Endodermal cell (in vitro differentiated cells): ENCODE measurements around the gene CASQ2. TPM values are rescaled to one million over a fixed set of nuclear protein-coding genes. Genes with fewer than 3 reads are reported as not detected.
"Not testable (repeated sequence)": the region's sequence is repeated elsewhere in the genome, so short reads cannot be mapped to it uniquely, and the experiment has no call there.

Experiments
- DNase-seq: peaks from one replicate; pipeline ENCODE4 v3.0.0-alpha.2; 2017
- H3K27ac ChIP-seq: 2 replicates; pipeline ENCODE4 v1.5.1; 2013; ENCODE audit warnings: mild to moderate bottlenecking, low read depth, low read length, moderate library complexity
- H3K27me3 ChIP-seq: 2 replicates; pipeline ENCODE4 v1.6.1; 2013; ENCODE audit warnings: mild to moderate bottlenecking, low read length, moderate library complexity; ENCODE audit not compliant: insufficient read depth, control insufficient read depth, poor library complexity, severe bottlenecking
- H3K36me3 ChIP-seq: 2 replicates; pipeline ENCODE4 v1.7.0; 2013; ENCODE audit warnings: mild to moderate bottlenecking, low read length, moderate library complexity; ENCODE audit not compliant: control insufficient read depth, insufficient read depth
- H3K4me1 ChIP-seq: one replicate; pipeline ENCODE4 v1.7.0; 2013; ENCODE audit warnings: low read length; ENCODE audit not compliant: control insufficient read depth, insufficient read depth
- H3K4me3 ChIP-seq: 2 replicates; pipeline ENCODE4 v1.5.1; 2013; ENCODE audit warnings: mild to moderate bottlenecking, low read length, moderate library complexity
- H3K9ac ChIP-seq: 2 replicates; pipeline ENCODE4 v1.6.1; 2013; ENCODE audit warnings: mild to moderate bottlenecking, low read length, moderate library complexity; ENCODE audit not compliant: poor library complexity, severe bottlenecking; ENCODE audit errors: extremely low read depth
- H3K9me3 ChIP-seq: 2 replicates; pipeline ENCODE4 v1.6.1; 2013; ENCODE audit warnings: mild to moderate bottlenecking, low read length, moderate library complexity; ENCODE audit not compliant: control insufficient read depth
- H3K27ac Mint-ChIP-seq: 2 replicates; pipeline ENCODE4 v1.8.0; 2020; ENCODE audit warnings: mixed read lengths
- H3K27me3 Mint-ChIP-seq: 2 replicates; pipeline ENCODE4 v1.8.0; 2021; ENCODE audit warnings: mild to moderate bottlenecking, mixed read lengths; ENCODE audit not compliant: insufficient read depth
- H3K36me3 Mint-ChIP-seq: 2 replicates; pipeline ENCODE4 v1.8.0; 2020; ENCODE audit warnings: low read depth, mixed read lengths
- H3K4me1 Mint-ChIP-seq: 2 replicates; pipeline ENCODE4 v1.8.0; 2020; ENCODE audit warnings: mixed read lengths
- H3K4me3 Mint-ChIP-seq: 2 replicates; pipeline ENCODE4 v1.8.0; 2020; ENCODE audit warnings: mild to moderate bottlenecking, moderate library complexity, mixed read lengths
- H3K9me3 Mint-ChIP-seq: 2 replicates; pipeline ENCODE4 v1.8.0; 2020; ENCODE audit warnings: mild to moderate bottlenecking, mixed read lengths
- WGBS, 2 experiments: methylation state at CpG; one replicate each; pipeline versions ENCODE4 v1.1.5 to v1.1.7; 2013; ENCODE audit warnings: missing lambda C conversion rate in 2 of 2, mixed read lengths in 1 of 2; ENCODE audit not compliant: insufficient coverage in 1 of 2, insufficient read length in 1 of 2; 5-methylcytosine and 5-hydroxymethylcytosine counted together
- total RNA-seq, 2 donors: library from RNA; stranded (reverse); fragmentation: NEBNext Ultra II Directional in 1 of 2; extraction: Animal tissue kit (Norgen Biotek cat#: 25700) in 1 of 2; gene quantifications; 2 replicates in 1 of 2; 3 replicates in 1 of 2; pipeline ENCODE4 v1.2.1, GENCODE V29; 2021
- TF ChIP-seq, protein P1 (sequence below): fragments of 200-600 bp; sonication (generic); conservative IDR thresholded peaks from 2 replicates; pipeline ENCODE4 v1.5.0; 2021; ENCODE audit warnings: antibody characterized with exemption, mild to moderate bottlenecking

The CASQ2 gene
- total RNA-seq, 2 donors from 2014 or later = not detected

DNA sequence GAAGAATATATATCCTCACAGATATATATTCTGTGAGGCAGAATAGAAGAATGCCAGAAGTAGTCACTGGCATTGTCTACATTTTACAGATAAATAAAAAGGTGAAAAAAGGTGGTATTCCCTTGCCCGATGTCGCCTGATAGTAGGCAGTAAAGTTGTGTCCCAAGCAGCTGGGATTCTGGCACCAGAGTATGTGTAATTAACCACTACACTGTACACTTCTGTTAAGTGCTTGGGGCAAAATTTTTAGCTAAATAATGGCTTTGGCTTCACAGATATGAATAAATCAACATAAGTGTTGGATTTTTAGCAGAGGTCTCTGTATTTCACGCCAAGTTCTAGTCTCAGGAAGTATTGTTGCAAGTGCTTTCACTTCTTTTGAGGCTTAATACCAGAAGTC, 13.3 kb upstream of the CASQ2 start:
- TF ChIP-seq, protein P1, sequence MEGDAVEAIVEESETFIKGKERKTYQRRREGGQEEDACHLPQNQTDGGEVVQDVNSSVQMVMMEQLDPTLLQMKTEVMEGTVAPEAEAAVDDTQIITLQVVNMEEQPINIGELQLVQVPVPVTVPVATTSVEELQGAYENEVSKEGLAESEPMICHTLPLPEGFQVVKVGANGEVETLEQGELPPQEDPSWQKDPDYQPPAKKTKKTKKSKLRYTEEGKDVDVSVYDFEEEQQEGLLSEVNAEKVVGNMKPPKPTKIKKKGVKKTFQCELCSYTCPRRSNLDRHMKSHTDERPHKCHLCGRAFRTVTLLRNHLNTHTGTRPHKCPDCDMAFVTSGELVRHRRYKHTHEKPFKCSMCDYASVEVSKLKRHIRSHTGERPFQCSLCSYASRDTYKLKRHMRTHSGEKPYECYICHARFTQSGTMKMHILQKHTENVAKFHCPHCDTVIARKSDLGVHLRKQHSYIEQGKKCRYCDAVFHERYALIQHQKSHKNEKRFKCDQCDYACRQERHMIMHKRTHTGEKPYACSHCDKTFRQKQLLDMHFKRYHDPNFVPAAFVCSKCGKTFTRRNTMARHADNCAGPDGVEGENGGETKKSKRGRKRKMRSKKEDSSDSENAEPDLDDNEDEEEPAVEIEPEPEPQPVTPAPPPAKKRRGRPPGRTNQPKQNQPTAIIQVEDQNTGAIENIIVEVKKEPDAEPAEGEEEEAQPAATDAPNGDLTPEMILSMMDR = no peak
- Mint-ChIP-seq H3K27ac (no peak overlapping the region), H3K4me1 (peaks cover 16% of the 10 kb centered on the region), H3K9me3 (peaks cover 5% of the 10 kb centered on the region), H3K4me3 (no peak overlapping the region), H3K36me3 (no peaks in the 10 kb centered on the region), H3K27me3 (no peaks in the 10 kb centered on the region)
- WGBS, 2 experiments = 95 to 100% methylated on average over 2 to 3 of the region's 3 CpGs
- Histone ChIP-seq H3K9ac (no peak overlapping the region), H3K4me3 (no peak overlapping the region), H3K9me3 (no peaks in the 10 kb centered on the region), H3K4me1 (peaks cover 9% of the 10 kb centered on the region), H3K27me3 (no peaks in the 10 kb centered on the region), H3K27ac (no peak overlapping the region), H3K36me3 (no peaks in the 10 kb centered on the region)
- no peak for DNase-seq

GRCh38 chr1:115781343-115781742, 12.8 kb upstream of the CASQ2 start:
- Histone ChIP-seq H3K27me3 (no peaks in the 10 kb centered on the region), H3K9me3 (no peaks in the 10 kb centered on the region), H3K4me3 (no peak overlapping the region), H3K9ac (no peak overlapping the region), H3K27ac (no peak overlapping the region), H3K4me1 (peaks cover 9% of the 10 kb centered on the region), H3K36me3 (no peaks in the 10 kb centered on the region)
- no peak for DNase-seq
- WGBS, 2 experiments = 100% methylated on average over 1 of the region's 1 CpG
- no peaks in the 10 kb centered on the region for H3K36me3 Mint-ChIP-seq
- H3K9me3 Mint-ChIP-seq = peaks cover 4% of the 10 kb centered on the region
- H3K4me1 Mint-ChIP-seq = peaks cover 16% of the 10 kb centered on the region
- no peak overlapping the region for H3K27ac Mint-ChIP-seq
- TF ChIP-seq, protein P1 = no peak
- H3K27me3 Mint-ChIP-seq = no peaks in the 10 kb centered on the region
- no peak overlapping the region for H3K4me3 Mint-ChIP-seq

DNA sequence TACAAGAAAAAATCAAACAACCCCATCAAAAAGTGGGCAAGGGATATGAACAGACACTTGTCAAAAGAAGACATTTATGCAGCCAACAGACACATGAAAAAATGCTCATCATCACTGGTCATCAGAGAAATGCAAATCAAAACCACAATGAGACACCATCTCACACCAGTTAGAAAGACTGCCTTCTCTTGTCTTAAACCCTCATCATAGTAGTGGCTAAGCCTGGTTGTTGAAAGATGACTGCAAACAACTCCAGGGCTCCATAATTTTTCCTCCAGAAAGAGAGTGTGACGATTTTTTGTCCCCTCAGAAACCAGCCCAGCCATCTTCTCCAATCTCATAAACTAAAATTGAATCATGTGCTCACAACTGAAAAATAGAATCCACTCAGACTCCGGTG, 12.1 kb upstream of the CASQ2 start:
- not testable (repeated sequence) for H3K27ac ChIP-seq, H3K36me3 Mint-ChIP-seq, DNase-seq, H3K9me3 Mint-ChIP-seq, H3K27me3 ChIP-seq, H3K4me3 ChIP-seq, H3K9me3 ChIP-seq, H3K9ac ChIP-seq, H3K27ac Mint-ChIP-seq, H3K4me3 Mint-ChIP-seq, H3K4me1 ChIP-seq, H3K27me3 Mint-ChIP-seq, H3K36me3 ChIP-seq
- peaks cover 16% of the 10 kb centered on the region for H3K4me1 Mint-ChIP-seq
- WGBS, 2 experiments = 88% methylated on average over 2 of the region's 2 CpGs; no CpG with 5 or more reads in 1 of the 2 experiments

DNA sequence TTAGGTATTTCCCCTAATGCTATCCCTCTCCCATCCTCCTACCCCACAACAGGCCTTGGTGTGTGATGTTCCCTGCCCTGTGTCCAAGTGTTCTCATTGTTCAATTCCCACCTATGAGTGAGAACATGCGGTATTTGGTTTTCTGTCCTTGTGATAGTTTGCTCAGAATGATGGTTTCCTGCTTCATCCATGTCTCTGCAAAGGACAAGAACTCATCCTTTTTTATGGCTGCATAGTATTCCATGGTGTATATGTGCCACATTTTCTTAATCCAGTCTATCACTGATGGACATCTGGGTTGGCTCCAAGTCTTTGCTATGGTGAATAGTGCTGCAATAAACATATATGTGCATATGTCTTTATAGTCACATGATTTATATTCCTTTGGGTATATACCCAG, 10.6 kb upstream of the CASQ2 start:
- H3K36me3 Mint-ChIP-seq, H3K9me3 ChIP-seq, H3K4me1 ChIP-seq, H3K27me3 Mint-ChIP-seq, H3K4me3 ChIP-seq, H3K9ac ChIP-seq, DNase-seq, H3K27ac ChIP-seq, H3K36me3 ChIP-seq, H3K27me3 ChIP-seq, H3K4me3 Mint-ChIP-seq, H3K9me3 Mint-ChIP-seq, H3K27ac Mint-ChIP-seq: not testable (repeated sequence)
- peaks cover 16% of the 10 kb centered on the region for H3K4me1 Mint-ChIP-seq
- 100% methylated on average over 1 of the region's 1 CpG; no CpG with 5 or more reads in 1 of the 2 experiments for WGBS, 2 experiments
